HepG2 (cell line): ENCODE measurements around the gene SCGB3A1. TPM values are rescaled to one million over a fixed set of nuclear protein-coding genes. Genes with fewer than 3 reads are reported as not detected.

ENCODE experiments used
- ATAC-seq: fragments of 200-7000 bp; cut with Tn5 transposase; 3 replicates; pipeline ENCODE4 v1.9.1; 2020; ENCODE audit warnings: mild to moderate bottlenecking, moderate library complexity
- BruUV-seq: library from RNA; stranded (reverse); fragments of 400-500 nt; replicated peaks from 2 replicates; lab custom pipeline; 2021; lab: Mats Ljungman, UMichigan
- CTCF ChIA-PET: fragments of 300-600 bp; formaldehyde crosslinking; extraction: SDS; loops from one replicate; lab custom pipeline; 2021; ENCODE audit warnings: low total read pairs, inconsistent platforms, low intra/inter-chr PET ratio; lab: Yijun Ruan, JAX
- POLR2A ChIA-PET: fragments of 350-600 bp; sonication (Branson Sonifier 250); formaldehyde crosslinking; loops from one replicate; lab custom pipeline; 2020; ENCODE audit warnings: antibody characterized with exemption, inconsistent platforms; lab: Yijun Ruan, JAX
- DNase-seq: peaks from one replicate; pipeline ENCODE4 v3.0.0-alpha.2; 2015; ENCODE audit warnings: low spot score
- FAIRE-seq: peaks from 3 replicates; lab custom pipeline; 2011; peaks lifted over from hg19 to GRCh38; lab: Jason Lieb, UNC
- H2AFZ ChIP-seq: one replicate; pipeline ENCODE4 v1.6.1; 2011; ENCODE audit warnings: low read length, inconsistent platforms
- H3K27ac ChIP-seq: fragments of 300-600 bp; 3 replicates; pipeline ENCODE4 v1.8.0; 2011; ENCODE audit warnings: mixed run types, mild to moderate bottlenecking, mixed read lengths, low read length, inconsistent platforms; ENCODE audit not compliant: insufficient read depth; ENCODE audit errors: extremely low read length
- H3K27me3 ChIP-seq, 2 experiments: fragments of 200-600 bp in 1 of 2; 2 replicates in 1 of 2; 3 replicates in 1 of 2; pipeline versions ENCODE4 v1.6.0 to v1.8.0; 2011; ENCODE audit warnings: low read length in 2 of 2, mild to moderate bottlenecking in 2 of 2, moderate library complexity in 2 of 2, inconsistent platforms in 1 of 2; ENCODE audit not compliant: insufficient read depth in 2 of 2, control insufficient read depth in 1 of 2
- H3K36me3 ChIP-seq, 2 experiments: fragments of 200-600 bp in 1 of 2; replicated peaks in 1 of 2; 2 replicates in 1 of 2; 3 replicates in 1 of 2; pipeline versions ENCODE4 v1.5.1 to v1.8.0; 2011; ENCODE audit warnings: low read length in 2 of 2, inconsistent platforms in 1 of 2; ENCODE audit not compliant: insufficient read depth in 2 of 2, control insufficient read depth in 1 of 2
- H3K4me1 ChIP-seq: 2 replicates; pipeline ENCODE4 v1.5.1; 2012; ENCODE audit warnings: low read length, inconsistent platforms; ENCODE audit not compliant: insufficient read depth
- H3K4me2 ChIP-seq: 2 replicates; pipeline ENCODE4 v1.6.0; 2011; ENCODE audit warnings: low read depth, low read length, inconsistent platforms
- H3K4me3 ChIP-seq, 3 experiments: fragments of 200-600 bp in 1 of 3; sonication (generic), shearing (Covaris generic) in 1 of 3; replicated peaks in 1 of 3; 2 replicates each; pipeline ENCODE4 v1.5.1; 2011 to 2016; ENCODE audit warnings: low read length in 3 of 3, inconsistent platforms in 2 of 3, low read depth in 2 of 3, mild to moderate bottlenecking in 2 of 3, control low read depth in 1 of 3, mixed read lengths in 1 of 3; ENCODE audit not compliant: insufficient read depth in 1 of 3
- H3K79me2 ChIP-seq: one replicate; pipeline ENCODE4 v1.6.1; 2011; ENCODE audit warnings: low read length, inconsistent platforms; ENCODE audit not compliant: insufficient read depth
- H3K9ac ChIP-seq: 2 replicates; pipeline ENCODE4 v1.6.0; 2011; ENCODE audit warnings: mild to moderate bottlenecking, low read depth, low read length, inconsistent platforms; ENCODE audit not compliant: insufficient read depth
- H3K9me3 ChIP-seq: 2 replicates; pipeline ENCODE4 v1.5.1; 2012; ENCODE audit warnings: mild to moderate bottlenecking, low read length
- H4K20me1 ChIP-seq: 2 replicates; pipeline ENCODE4 v1.6.0; 2011; ENCODE audit warnings: inconsistent platforms, mild to moderate bottlenecking, low read length, moderate library complexity; ENCODE audit not compliant: insufficient read depth
- CTCF ChIP-seq: sonication (generic); formaldehyde crosslinking; IDR thresholded peaks from 2 replicates; pipeline ENCODE4 v1.5.0; 2020; ENCODE audit warnings: mild to moderate bottlenecking, missing genetic modification reagents, moderate library complexity
- HNRNPLL ChIP-seq: fragments of 200-400 bp; formaldehyde crosslinking; IDR thresholded peaks from 2 replicates; pipeline ENCODE4 v1.6.1; 2017; ENCODE audit warnings: mild to moderate bottlenecking, low read depth, low read length; ENCODE audit not compliant: poor library complexity, severe bottlenecking
- MBD4 ChIP-seq: IDR thresholded peaks from 2 replicates; pipeline ENCODE4 v1.6.1; 2012; ENCODE audit warnings: low read length, inconsistent platforms, borderline replicate concordance
- NFIB ChIP-seq: sonication (generic); formaldehyde crosslinking; IDR thresholded peaks from 2 replicates; pipeline ENCODE4 v1.9.0; 2021; ENCODE audit warnings: missing genetic modification reagents, mild to moderate bottlenecking, borderline replicate concordance
- ZNF543 ChIP-seq: sonication (generic); formaldehyde crosslinking; IDR thresholded peaks from 2 replicates; pipeline ENCODE4 v1.4.0; 2020; ENCODE audit warnings: mild to moderate bottlenecking, missing genetic modification reagents
- WGBS: methylation state at CpG from one replicate; pipeline ENCODE4 v1.1.6; 2017; ENCODE audit warnings: low lambda C conversion rate; 5-methylcytosine and 5-hydroxymethylcytosine counted together
- in situ Hi-C: cut with HindIII; loops from 2 replicates; pipeline ENCODE4 v1.10.0; 2017; ENCODE audit warnings: low pct_unique_long_range_greater_than_20kb; ENCODE audit not compliant: extremely low pct_ligation_motif_present
- intact Hi-C: fragments of 100-400 bp; cut with micrococcal nuclease; formaldehyde crosslinking; loops from one replicate; pipeline ENCODE4 v1.10.0; 2022; ENCODE audit not compliant: unreplicated experiment
- polyA plus RNA-seq, 8 experiments: library from polyadenylated mRNA; depleted of rRNA in 3 of 8; stranded (reverse) in 7 of 8; unstranded in 1 of 8; fragments of >200 nt; fragmentation: Illumina TruSeq in 4 of 8; extraction: Trizol in 4 of 8; gene quantifications; 2 replicates each; pipeline versions ENCODE4 v1.2.1 to v1.2.3, GENCODE V29; 2011 to 2016; ENCODE audit warnings: low read depth in 4 of 8, missing spikeins in 1 of 8, mixed read lengths in 1 of 8; ENCODE audit not compliant: insufficient read depth in 1 of 8
- total RNA-seq, 5 experiments: library from RNA; depleted of rRNA; stranded (reverse); fragments of >200 nt; fragmentation: Illumina TruSeq; extraction: Trizol; gene quantifications; 2 replicates each; pipeline ENCODE4 v1.2.3, GENCODE V29; 2016; ENCODE audit warnings: low read depth in 1 of 5
- TF ChIP-seq, protein P1 (sequence below): sonication (generic); formaldehyde crosslinking; IDR thresholded peaks from 2 replicates; pipeline ENCODE4 v1.4.0; 2020; ENCODE audit warnings: missing genetic modification reagents
- TF ChIP-seq, protein P2 (sequence below): sonication (generic); formaldehyde crosslinking; conservative IDR thresholded peaks from 2 replicates; pipeline ENCODE4 v1.4.0; 2020; ENCODE audit warnings: missing genetic modification reagents

SCGB3A1 gene
- total and polyA plus RNA-seq, 2 of the 13 experiments (the other 11 are each of a cell fraction or from before 2014, with no cell fraction given) = not detected

DNA sequence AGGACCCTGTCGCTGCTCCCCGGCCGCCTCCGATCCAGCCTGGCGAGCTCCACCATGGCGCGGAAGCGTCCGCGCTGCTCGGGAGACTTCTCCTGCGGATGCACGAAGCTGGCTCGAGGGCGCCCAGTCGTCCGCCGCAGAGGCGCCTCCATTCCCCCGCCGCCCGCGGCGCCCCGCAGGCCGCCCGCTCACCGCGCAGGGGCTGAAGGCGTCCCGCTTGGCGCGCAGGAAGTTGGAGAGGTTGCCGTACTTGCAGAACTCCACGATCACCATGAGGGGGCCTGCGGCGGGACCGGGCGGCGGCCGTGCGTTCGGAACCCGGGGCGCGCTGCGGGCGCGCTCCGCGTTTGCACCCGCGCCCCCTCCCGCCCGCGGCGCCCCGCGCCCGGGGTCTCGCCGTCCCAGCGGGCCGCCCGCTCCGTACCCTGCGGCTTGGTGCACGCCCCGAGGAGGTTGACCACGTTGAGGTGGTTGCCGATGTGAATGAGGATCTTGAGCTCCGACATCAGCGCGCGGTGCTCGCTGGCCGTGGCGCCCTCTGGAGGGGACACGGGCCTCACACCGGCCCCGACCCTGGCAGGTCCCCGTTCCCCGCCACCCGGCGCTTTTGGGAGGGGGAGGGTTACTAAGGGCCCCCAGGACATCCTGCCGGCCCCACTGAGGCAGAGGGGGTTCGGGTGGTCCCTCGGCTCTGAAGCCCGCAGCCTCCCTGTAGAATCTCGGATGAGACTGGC is 27.7 kb upstream of the SCGB3A1 start:
- 43% methylated on average over 34 of the region's 90 CpGs for WGBS
- intact Hi-C loops = no loop called here
- Histone ChIP-seq H3K4me1 (no peaks in the 10 kb centered on the region), H4K20me1 (no peaks in the 10 kb centered on the region), H3K9me3 (no peaks in the 10 kb centered on the region), H3K9ac (no peak overlapping the region), H3K27ac (no peak overlapping the region), H3K27me3 (peaks cover 22 to 46% of the 10 kb centered on the region in 2 experiments), H2AFZ (no peak overlapping the region)
- in situ Hi-C loops = no loop called here
- BruUV-seq = no TSS peak
- DNase-seq = no peak
- TF ChIP-seq HNRNPLL (peak; percentile 20), MBD4 (no peak), CTCF (CRISPR knock-in tag) (0 out of 2 replicates have a peak, but pooled peaks have one; percentile 20), ZNF543 (0 out of 2 replicates have a peak, but pooled peaks have one; percentile 41), NFIB (CRISPR knock-in tag) (no peak)
- TF ChIP-seq, protein P1, sequence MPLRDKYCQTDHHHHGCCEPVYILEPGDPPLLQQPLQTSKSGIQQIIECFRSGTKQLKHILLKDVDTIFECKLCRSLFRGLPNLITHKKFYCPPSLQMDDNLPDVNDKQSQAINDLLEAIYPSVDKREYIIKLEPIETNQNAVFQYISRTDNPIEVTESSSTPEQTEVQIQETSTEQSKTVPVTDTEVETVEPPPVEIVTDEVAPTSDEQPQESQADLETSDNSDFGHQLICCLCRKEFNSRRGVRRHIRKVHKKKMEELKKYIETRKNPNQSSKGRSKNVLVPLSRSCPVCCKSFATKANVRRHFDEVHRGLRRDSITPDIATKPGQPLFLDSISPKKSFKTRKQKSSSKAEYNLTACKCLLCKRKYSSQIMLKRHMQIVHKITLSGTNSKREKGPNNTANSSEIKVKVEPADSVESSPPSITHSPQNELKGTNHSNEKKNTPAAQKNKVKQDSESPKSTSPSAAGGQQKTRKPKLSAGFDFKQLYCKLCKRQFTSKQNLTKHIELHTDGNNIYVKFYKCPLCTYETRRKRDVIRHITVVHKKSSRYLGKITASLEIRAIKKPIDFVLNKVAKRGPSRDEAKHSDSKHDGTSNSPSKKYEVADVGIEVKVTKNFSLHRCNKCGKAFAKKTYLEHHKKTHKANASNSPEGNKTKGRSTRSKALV (CRISPR knock-in tag) = peak; percentile 91
- TF ChIP-seq, protein P2, sequence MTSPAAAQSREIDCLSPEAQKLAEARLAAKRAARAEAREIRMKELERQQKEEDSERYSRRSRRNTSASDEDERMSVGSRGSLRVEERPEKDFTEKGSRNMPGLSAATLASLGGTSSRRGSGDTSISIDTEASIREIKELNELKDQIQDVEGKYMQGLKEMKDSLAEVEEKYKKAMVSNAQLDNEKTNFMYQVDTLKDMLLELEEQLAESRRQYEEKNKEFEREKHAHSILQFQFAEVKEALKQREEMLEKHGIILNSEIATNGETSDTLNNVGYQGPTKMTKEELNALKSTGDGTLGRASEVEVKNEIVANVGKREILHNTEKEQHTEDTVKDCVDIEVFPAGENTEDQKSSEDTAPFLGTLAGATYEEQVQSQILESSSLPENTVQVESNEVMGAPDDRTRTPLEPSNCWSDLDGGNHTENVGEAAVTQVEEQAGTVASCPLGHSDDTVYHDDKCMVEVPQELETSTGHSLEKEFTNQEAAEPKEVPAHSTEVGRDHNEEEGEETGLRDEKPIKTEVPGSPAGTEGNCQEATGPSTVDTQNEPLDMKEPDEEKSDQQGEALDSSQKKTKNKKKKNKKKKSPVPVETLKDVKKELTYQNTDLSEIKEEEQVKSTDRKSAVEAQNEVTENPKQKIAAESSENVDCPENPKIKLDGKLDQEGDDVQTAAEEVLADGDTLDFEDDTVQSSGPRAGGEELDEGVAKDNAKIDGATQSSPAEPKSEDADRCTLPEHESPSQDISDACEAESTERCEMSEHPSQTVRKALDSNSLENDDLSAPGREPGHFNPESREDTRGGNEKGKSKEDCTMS (CRISPR knock-in tag) = no peak
- TF ChIP-seq, all 625 proteins: peak for 4
- FAIRE-seq = no peak
- CTCF ChIA-PET = no interaction called here
- POLR2A ChIA-PET = no interaction called here
- Histone ChIP-seq H3K36me3 (no peaks in the 10 kb centered on the region), H3K4me2 (peak overlapping the region; percentile 49; the same call in 1 of the 2 replicates), H3K79me2 (no peaks in the 10 kb centered on the region), H3K4me3 (peak overlapping the region in 1 of 3 experiments; percentile 37; a peak in 2 of 6 replicates)
- peak; percentile 59 for ATAC-seq
